Pulmonary artery endothelial cell (primary cell): ENCODE data around the gene PATJ. TPM values are rescaled to one million over a fixed set of nuclear protein-coding genes. Genes with fewer than 3 reads are reported as not detected.
"Not testable (repeated sequence)": the region's sequence is repeated elsewhere in the genome, so short reads cannot be mapped to it uniquely, and the experiment has no call there.

Experiments
- DNase-seq: peaks from one replicate; pipeline ENCODE4 v3.0.0-alpha.2; 2011; ENCODE audit warnings: low read depth, low spot score
- total RNA-seq: library from RNA; depleted of rRNA; stranded (reverse); fragments of >200 nt; gene quantifications from 2 replicates; pipeline ENCODE4 v1.2.3, GENCODE V29; 2014

PATJ gene
- total RNA-seq, 1 donor from 2014 or later, result 4.0 TPM

DNA sequence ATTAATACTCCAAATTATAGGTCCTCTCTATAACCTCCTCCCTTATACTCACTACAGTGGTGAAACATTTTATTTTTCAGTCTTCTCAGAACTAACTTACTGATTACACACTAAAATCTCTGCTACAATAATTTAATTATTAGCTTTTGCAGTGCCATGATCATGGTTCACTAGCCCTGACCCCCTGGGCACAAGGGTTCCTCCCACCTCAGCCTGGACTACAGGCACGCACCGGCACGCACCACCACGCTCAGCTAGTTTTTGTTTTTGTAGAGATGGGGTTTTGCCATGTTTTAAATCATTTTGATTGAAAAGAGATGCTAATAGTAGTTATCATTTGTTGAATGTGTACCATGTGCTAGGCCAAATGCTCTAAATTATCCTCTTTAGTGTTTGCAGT, 6.3 kb downstream of the PATJ start:
- no peak for DNase-seq

DNA sequence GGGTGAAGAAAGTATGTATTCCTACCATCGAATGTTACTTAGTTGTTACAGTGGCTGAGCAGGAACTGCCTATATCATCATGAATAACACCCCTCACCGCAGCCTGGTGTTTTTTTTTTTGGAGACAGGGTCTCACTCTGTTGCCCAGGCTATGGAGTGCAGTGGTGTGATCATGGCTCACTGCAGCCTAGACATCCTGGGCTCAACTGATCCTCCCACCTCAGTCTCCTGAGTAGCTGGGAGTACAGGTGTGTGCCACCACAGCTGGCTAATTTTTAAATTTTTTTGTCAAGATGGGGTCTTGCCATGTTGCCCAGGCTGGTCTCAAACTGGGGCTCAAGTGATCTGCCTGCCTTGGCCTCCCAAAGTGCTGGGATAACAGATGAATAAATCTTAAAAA, 7.3 kb downstream of the PATJ start:
- no peak for DNase-seq

DNA sequence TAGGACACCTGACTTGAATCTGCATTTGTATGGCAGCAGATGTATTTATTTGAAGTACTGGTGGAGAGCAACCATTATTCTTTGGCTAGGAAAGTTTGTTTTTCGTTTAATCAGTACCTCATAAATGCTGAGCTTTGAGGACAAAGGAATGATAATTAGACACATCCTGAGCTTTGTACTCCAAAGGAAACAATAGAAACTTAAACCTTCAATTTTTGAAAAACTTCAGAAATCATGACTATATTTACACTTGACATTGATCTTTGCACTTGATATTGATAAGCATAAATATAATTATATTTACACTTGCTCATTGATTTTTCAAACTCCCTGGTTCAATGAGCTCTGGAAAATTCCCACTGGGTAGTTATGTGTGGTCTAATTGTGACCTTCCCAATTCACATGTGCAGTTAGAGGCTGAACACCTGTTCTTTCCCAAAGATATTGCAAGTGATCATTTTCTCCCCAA, 10.7 kb downstream of the PATJ start:
- no peak for DNase-seq

DNA sequence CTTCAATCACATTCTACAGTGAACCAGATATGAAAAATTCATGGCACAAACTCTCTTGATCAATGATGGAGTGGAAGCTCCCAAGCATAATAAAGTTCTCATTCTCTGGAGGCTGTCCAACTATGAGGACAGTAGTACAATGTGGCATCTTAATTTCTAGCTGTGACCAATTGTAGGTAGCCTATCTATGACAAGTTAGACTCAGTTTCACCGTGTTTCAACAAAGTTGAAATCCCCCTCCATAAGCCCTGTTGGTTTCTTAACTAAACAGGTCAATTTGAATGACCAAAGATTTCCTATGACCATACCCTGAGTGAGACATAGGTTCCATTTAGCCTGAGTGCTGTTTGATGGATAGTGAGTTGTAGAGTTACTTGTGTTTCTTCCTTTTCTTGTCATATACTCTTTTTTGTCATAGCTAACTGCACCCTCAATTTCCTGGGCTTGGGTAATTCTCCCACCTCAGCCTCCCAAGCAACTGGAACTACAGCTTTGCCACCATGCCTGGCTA, 11.8 kb downstream of the PATJ start:
- no peak for DNase-seq

DNA sequence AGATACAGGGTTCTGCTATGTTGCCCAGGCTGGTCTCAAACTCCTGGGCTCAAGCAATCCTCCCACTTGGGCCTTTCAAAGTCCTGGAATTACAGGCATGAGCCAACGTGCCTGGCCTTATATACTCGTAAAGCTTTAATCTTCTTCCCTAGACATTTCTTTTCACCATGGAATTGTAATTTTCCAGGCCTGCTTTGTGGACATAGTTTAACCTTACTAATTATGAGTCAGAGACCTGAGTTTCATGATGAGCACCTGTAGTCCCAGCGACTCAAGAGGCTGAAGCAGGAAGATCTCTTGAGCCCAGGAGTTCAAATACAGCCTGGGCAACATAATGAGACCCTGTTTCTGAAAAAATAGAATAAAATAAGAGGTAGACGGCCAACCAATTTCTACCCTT, 12.3 kb downstream of the PATJ start:
- DNase-seq, result no peak

DNA sequence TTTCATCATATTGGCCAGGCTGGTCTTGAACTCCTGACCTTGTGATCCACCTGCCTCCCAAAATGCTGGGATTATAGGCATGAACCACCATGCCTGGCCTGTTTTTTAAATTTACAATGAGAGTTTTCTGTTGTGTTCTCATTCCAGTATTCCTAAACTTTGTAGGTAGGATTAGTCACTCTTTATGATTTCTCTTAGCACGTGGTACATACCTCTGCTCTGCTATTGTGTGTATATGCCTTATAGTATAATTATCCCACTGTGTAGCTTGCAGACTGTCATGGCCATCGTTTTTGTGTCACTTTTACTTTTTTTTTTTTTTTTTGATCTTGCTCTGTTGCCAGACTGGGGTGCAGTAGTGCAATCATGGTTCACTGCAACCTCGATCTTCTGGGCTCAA, 14.5 kb downstream of the PATJ start:
- DNase-seq, result no peak

DNA sequence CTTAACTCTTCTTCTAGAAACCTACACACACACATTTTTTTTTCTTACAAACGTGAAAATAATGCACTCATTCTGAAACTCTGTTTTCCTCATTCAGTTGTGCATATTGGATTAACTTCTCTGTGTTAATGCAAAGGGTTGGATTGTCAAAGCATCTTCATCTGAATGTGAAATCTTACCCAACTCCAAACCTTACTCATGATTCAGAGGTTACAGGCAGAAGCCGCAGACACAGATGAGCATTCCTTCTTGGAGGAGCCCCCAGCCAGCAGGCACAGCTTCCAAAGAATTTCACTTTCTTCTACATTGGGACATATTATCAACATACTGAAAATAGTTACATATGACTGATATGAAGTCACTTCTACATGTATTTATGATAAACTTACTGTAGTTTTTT, 15.7 kb downstream of the PATJ start:
- DNase-seq, result no peak

DNA sequence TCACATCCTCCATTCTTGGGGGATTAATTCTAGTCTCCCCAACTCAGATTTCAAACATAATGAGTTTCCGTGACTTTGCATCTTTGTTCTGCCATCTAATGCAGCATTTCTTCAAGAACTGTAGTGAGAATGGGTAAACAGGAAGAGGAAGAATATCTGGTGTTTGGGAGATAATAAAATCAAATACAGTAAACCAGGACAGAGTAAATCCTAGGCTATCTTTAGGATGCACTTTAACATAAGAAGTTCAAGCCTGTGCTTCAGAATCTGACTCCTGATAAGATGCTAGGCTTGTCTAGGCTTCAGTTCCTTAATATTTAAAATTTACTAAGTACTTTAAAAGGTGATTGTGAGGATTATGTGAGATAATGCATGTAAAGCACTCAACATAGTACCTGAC, 27.9 kb downstream of the PATJ start:
- no peak for DNase-seq

DNA sequence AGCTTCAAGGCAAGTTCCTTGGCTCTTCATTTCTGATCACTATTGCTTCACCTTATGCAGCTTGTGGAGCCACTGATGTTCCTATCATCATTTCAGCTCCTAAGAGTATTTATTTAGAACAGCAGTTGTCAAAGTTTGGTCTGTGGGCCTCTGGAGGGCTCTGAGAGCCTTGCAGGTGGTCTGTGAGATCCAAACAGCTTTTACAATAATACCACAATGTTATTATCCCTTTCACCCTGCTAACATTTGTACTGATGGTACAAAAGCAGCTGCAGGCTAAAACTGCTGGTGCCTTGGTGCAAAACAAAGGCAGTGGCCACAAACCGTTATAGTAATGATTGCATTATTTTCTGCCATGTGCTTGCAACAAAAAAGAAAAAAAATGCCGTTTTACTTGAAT, 33.8 kb downstream of the PATJ start:
- DNase-seq, result no peak

DNA sequence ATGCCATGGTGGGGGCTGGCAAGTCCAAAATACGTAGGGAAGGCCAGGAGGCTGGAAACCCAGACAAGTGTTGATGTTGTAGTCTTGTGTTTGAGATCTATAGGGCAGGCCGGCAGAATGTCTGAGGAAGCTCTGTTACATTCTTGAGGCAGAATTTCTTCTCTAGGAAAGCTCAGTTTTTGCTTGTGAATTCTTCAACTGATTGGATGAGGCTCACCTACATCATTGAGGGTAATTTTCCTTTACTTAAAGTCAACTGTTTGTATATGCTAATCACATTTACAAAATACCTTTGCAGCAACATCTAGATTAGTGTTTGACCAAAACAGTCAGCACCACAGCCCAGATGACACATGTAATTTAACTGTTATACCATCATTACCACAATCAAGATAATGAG, 37.0 kb downstream of the PATJ start:
- DNase-seq, result no peak

DNA sequence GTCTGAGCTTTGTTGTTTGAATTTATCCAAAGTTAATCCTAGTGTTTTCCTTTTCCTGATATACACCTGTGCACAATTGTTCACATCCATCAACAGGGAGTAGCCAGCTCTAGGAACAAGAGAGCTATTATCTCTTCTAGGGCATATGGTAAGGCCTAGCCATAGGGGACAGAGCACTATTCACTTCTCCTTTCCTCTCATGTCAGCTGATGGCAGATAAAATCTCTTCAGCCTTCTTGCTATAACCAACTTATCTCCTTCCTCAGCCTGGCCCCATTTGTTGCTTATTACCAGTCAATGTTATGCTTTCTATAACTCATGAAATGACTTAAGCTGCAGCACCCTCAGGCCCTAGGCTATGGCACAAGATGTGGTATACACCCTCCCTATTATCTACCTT, 38.9 kb downstream of the PATJ start:
- DNase-seq, result no peak

DNA sequence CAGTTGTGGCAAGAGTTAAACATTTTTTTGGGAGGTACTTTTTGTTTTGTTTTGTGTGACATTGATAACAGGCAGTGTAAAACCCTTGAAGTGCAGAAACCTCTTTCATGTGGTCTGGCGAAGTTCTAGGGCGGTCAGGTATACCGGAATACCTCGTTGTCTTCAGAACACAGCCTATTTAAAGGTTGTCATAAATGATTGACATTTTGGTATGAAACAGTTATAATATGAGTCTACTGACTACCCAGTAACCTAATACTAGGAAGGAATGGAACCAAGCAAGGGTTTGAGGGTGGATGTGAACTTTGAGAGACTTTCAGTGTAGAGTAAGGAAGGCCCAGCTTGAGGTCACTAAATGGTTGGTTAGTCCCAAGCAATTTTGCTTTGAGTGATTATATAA, 40.5 kb downstream of the PATJ start:
- DNase-seq, result no peak

DNA sequence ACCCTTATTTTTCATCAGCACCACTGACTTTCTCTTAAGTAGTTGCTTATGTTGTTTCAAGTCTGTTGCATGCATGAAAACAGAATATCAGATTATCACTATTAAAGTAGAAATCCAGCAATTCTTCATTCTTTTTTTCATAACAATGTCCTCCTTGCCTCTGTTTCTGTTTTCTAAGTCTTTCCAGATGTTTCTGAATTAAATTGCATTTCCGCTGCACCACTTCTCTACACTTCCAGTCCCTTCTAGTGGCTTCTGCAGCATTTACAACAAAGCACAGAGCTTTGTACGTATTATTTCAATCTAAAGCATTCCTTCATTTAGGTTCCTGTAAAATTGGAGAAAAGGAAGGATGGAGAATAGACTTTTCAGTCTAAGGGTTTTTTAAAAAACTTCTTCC, 42.4 kb downstream of the PATJ start:
- DNase-seq, result no peak

DNA sequence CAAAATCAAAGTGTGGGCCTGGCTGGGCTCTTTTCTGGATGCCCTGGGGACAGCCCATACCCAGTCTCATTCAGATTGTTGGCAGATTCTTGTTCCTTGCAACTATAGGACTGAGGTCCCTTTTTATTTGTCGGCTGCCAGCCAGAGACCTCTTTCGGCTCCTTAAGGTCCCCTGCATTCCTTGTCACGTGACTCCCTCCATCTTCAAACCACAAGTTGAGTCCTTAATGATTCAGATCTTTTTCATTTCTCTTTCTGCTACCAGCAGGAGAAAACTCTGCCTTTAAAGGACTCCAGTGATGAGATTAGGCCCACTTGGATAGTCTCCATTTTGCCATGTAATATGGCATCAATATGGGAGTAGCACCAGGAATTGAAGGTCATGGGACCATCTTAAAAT, 48.6 kb downstream of the PATJ start:
- no peak for DNase-seq

DNA sequence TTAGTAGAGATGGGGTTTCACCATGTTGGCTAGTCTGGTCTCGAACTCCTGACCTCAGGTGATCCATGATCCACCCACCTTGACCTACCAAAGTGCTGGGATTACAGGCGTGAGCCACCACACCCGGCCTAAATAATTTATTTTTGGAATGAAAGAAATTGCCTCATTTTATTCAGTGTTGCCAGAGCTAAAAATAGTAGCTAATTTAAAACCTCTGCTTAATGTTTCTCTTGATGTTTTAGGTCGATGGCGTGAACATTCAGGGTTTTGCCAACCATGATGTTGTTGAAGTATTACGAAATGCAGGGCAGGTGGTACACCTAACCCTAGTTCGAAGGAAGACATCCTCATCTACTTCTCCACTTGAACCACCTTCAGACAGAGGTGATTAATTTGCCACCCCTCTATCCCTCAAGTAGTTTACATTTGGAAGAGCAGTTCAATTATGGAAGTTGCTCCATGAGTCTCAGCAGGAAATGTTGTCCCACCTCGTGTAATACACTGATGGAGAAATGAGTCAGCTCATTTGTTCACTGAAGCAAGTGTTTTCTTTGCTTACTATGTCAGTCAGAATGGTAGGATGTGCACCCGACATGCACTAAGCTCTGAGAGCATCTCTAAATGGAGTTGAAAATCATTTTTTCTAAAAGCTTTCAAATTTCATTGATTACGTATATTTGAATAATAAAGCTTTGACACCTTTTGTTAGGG, 54.9 kb downstream of the PATJ start:
- no peak for DNase-seq

DNA sequence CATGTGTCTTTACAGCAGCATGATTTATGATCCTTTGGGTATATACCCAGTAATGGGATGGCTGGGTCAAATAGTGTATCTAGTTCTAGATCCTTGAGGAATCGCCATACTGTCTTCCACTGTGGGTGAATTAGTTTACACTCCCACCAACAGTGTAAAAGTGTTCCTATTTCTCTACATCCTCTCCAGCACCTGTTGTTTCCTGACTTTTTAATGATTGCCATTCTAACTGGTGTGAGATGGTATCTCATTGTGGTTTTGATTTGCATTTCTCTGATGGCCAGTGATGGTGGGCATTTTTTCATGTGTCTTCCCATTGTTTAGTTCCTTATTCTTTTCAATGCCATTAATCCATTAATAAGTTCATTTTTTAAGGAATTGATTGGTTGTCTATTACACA, 58.8 kb downstream of the PATJ start:
- not testable (repeated sequence) for DNase-seq

DNA sequence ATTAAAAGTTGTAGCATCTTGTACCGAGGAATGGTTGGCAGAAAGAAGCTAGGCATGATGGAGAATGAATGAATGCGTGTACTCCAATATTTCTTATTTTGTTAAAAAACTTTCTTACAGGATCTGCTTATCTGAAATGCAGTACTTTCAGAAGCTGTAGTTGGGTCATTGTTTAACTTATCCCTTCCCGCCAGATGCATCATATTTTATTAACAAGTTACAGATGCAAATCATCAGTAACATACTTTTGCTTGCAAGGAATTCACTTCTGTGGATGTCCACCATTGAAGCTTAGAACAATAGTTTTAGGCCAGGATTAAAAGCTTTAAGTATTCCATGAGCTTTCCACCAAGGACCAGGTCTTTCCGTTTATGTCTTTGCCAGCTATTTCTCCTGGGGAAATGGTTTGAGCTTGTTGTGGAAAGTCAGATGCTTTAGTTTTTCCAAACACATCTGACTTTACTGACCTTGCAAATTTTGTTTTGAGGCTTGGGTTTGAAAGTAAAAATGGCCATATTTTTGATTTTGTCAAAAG, 65.4 kb downstream of the PATJ start:
- no peak for DNase-seq

DNA sequence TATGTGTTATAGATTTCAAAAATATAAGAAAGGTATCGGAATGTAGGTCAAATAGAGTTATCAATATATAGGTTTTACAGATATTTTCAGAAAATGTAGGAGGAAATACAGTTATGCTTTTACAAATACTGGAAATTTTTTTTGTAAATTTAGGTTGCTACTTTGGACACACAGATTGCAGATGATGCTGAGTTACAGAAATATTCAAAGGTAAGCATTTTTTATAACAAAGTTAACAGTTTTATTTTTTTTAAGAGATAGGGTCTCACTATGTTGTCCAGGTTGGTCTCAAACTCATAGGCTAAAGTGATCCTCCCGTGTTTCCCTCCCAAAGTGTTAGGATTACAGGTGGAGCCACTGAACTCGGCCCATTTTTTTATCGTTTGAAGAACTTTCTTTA, 66.0 kb downstream of the PATJ start:
- DNase-seq, result no peak

DNA sequence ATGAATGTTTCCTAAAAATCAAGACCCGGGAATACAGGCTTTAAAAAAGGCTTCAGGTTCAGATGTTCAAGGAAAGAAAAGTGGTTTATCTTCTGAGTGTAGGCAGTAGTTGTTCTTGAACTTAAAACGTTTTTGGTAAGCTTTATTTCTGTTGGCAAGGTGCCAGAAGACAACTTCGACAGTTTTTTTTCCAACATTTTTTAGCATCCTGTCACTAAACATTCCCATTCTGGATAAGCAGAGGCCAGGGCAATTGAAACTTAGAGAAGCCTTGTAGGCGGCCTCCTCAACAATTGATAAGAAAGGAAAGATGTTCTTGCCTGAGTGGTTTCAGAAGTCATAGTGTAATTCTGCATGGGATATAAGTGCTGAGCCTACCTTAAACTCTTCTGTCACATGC, 66.7 kb downstream of the PATJ start:
- DNase-seq, result no peak

DNA sequence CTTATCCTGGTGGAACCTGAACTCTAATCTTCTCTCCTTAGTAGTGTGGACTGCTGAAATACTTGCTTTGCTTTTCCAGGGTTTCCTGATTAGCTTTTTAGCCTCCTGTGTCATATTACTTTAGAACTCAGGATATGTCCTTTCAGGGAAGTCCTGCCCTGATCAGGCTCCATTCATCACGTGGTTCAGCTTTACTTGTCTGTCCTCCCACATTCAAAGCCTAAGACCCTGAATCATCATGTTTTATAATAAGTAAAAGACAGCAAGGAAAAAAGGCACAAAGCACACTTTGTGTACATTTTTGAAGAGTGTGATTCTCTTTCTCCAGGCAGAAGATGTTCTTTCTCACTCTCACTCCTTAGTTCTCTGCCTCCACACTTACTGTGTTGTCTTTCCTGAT, 70.6 kb downstream of the PATJ start:
- no peak for DNase-seq

DNA sequence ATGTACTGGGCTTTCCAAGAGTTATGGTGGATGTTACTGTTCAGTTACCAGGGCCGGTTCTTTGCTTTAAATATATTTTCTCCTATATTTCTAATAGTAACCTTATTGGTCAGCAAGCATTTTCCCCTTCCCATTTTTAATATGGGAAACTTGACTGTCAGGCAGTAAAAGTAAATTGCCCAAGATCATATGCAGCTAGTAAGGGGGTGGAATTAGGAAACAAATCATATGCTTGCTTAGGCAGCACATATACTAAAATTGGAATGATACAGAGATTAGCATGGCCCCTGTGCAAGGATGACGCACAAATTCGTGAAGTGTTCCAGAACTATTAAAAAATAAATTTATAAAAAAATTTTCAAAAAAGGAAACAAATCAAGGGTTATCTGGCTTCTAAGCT, 73.9 kb downstream of the PATJ start:
- no peak for DNase-seq

DNA sequence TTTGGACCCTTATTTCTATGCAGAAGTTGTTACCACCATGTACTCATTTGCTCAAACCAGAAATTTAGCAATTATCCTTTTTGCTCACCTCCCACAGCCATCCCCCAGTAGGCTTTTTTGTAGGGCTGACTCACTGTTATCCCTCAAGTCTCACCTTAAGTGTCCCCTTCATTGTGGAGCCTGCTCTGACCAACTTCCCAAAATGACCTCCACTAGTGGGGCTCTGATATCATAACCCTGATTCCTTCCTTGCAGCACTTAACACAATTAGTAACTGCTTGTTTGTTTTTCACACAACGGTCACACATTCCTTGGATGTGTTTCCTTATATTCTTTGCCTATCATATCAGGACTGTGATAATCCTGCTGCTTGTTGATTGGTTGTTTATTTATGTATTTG, 76.7 kb downstream of the PATJ start:
- DNase-seq, result no peak

DNA sequence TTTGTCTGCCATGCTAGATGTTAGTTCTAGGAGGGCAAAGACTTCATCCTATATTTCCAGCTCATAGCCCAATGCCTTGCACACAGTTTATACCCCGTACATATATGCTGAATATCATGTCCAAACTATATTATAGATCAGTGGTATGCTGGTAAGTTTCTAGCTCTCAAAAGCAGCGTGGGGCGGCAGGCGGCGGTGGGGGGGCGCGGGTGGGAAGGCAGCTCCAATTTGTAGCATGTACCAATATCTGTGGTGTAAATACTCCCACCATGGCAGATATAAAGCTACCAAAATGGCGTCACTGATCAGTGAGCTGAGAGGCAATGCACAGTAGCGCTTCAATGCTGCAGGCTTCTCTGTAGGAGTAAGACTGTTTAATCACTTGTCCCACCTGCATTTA, 77.1 kb downstream of the PATJ start:
- DNase-seq, result no peak

DNA sequence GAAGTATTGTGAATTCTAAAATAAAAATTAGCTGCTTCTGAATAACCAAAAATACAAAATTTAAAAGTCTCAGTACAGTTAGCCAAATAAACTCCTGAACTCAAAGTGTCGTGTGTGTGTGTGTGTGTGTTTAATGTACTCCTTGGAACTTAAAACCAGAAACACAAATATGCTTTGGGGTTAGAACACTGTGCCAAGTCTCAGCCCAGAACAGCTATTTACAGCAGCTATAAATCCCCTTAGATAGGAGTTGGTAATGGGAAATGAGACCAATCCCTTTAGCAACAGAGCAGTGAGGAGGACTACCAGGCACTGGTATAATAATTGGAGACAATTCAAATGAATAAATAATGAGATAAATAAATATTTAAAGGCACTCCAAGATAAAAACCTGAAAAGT, 83.1 kb downstream of the PATJ start:
- no peak for DNase-seq
